Activated CD8-positive, alpha-beta memory T cell treated with anti-CD3 and anti-CD28 coated beads for 4 hours (primary cell): ENCODE data around the gene TMEM45A.
"Not testable (repeated sequence)": the region's sequence is repeated elsewhere in the genome, so short reads cannot be mapped to it uniquely, and the experiment has no call there.

ENCODE experiments used
- DNase-seq, 2 donors: peaks; one replicate each; pipeline ENCODE4 v3.0.0-alpha.2; 2020; ENCODE audit warnings: low read depth in 2 of 2

Gene TMEM45A

GRCh38 chr3:100483529-100483928 lies 8.9 kb upstream of the TMEM45A start:
- no peak for DNase-seq

GRCh38 chr3:100486808-100487207 lies 5.6 kb upstream of the TMEM45A start:
- no peak for DNase-seq

GRCh38 chr3:100489118-100489517 lies 3.3 kb upstream of the TMEM45A start:
- DNase-seq, result no peak

- DNase-seq, result no peak
Observed at GRCh38 chr3:100496711-100497261, 4.4 kb downstream of the TMEM45A start.

GRCh38 chr3:100499651-100500050 lies 7.2 kb downstream of the TMEM45A start:
- no peak for DNase-seq

GRCh38 chr3:100500320-100500880 lies 8.0 kb downstream of the TMEM45A start:
- no peak for DNase-seq

- no peak for DNase-seq
Observed at GRCh38 chr3:100503448-100503847, 11.0 kb downstream of the TMEM45A start.

GRCh38 chr3:100506355-100506754 lies 13.9 kb downstream of the TMEM45A start:
- no peak for DNase-seq

GRCh38 chr3:100509818-100510217 lies 17.4 kb downstream of the TMEM45A start:
- DNase-seq, result not testable (repeated sequence)

- no peak for DNase-seq
Observed at GRCh38 chr3:100516232-100516631, 23.8 kb downstream of the TMEM45A start.

- DNase-seq, result no peak
Observed at GRCh38 chr3:100516838-100517237, 24.4 kb downstream of the TMEM45A start.

- DNase-seq, result no peak
Observed at GRCh38 chr3:100517276-100517675, 24.9 kb downstream of the TMEM45A start.

GRCh38 chr3:100518244-100518643 lies 25.8 kb downstream of the TMEM45A start:
- no peak for DNase-seq

- DNase-seq, result no peak
Observed at GRCh38 chr3:100518983-100519382, 26.6 kb downstream of the TMEM45A start.

- DNase-seq, result no peak
Observed at GRCh38 chr3:100521439-100521845, 29.0 kb downstream of the TMEM45A start.

- DNase-seq, result no peak
Observed at GRCh38 chr3:100522125-100522524, 29.7 kb downstream of the TMEM45A start.

- DNase-seq, result no peak
Observed at GRCh38 chr3:100523050-100523760, 30.8 kb downstream of the TMEM45A start.

GRCh38 chr3:100525753-100526612 lies 33.6 kb downstream of the TMEM45A start:
- no peak for DNase-seq

- DNase-seq, result no peak
Observed at GRCh38 chr3:100526613-100527346, 34.4 kb downstream of the TMEM45A start.

GRCh38 chr3:100527347-100527735 lies 34.9 kb downstream of the TMEM45A start:
- DNase-seq, result no peak

- DNase-seq, result no peak
Observed at GRCh38 chr3:100531093-100531492, 38.7 kb downstream of the TMEM45A start.

- no peak for DNase-seq
Observed at GRCh38 chr3:100532411-100532810, 40.0 kb downstream of the TMEM45A start.
